Erythroblast (primary cell): Measurements from ENCODE around the gene VKORC1L1.
A peak's percentile ranks its signal among the peaks of the same experiment; 100 is the strongest.
"Not testable (repeated sequence)": the region's sequence is repeated elsewhere in the genome, so short reads cannot be mapped to it uniquely, and the experiment has no call there.

ENCODE experiments used
- DNase-seq, 2 experiments: peaks; one replicate each; lab custom pipeline; 2025; lab: John Stamatoyannopoulos, UW
- GATA1 ChIP-seq: IDR thresholded peaks from 2 replicates; pipeline ENCODE4 v1.6.1; 2011; ENCODE audit warnings: low read depth, mild to moderate bottlenecking, control low read depth, low read length, moderate library complexity
- POLR2A ChIP-seq: IDR thresholded peaks from 2 replicates; pipeline ENCODE4 v1.6.1; 2011; ENCODE audit warnings: mild to moderate bottlenecking, low read length

VKORC1L1 gene

GRCh38 chr7:65912237-65912636, 39.4 kb downstream of the VKORC1L1 start:
- TF ChIP-seq GATA1 = no peak
- TF ChIP-seq POLR2A = no peak
- DNase-seq = no peak

GRCh38 chr7:65915921-65916657, 43.2 kb downstream of the VKORC1L1 start:
- no peak for TF ChIP-seq GATA1
- TF ChIP-seq POLR2A = no peak
- no peak for DNase-seq

- TF ChIP-seq GATA1 = no peak
- TF ChIP-seq POLR2A = no peak
- peak; percentile 21 to 23 for DNase-seq
Observed at GRCh38 chr7:65923316-65923715, 50.4 kb downstream of the VKORC1L1 start.

GRCh38 chr7:65924193-65924592, 51.3 kb downstream of the VKORC1L1 start:
- no peak for TF ChIP-seq GATA1
- TF ChIP-seq POLR2A = no peak
- no peak for DNase-seq

- no peak for TF ChIP-seq POLR2A
- no peak for TF ChIP-seq GATA1
- no peak for DNase-seq
Observed at GRCh38 chr7:65925040-65925439, 52.2 kb downstream of the VKORC1L1 start.

- no peak for TF ChIP-seq GATA1
- no peak for TF ChIP-seq POLR2A
- DNase-seq = no peak
Observed at GRCh38 chr7:65926588-65926987, 53.7 kb downstream of the VKORC1L1 start.

- peak; percentile 94 to 99 for DNase-seq
- TF ChIP-seq GATA1 = no peak
- peak; percentile 76 for TF ChIP-seq POLR2A
Observed at GRCh38 chr7:65927489-65928448, 54.9 kb downstream of the VKORC1L1 start.

- no peak for DNase-seq
- TF ChIP-seq POLR2A = no peak
- no peak for TF ChIP-seq GATA1
Observed at GRCh38 chr7:65931685-65932084, 58.8 kb downstream of the VKORC1L1 start.

- DNase-seq = no peak
- TF ChIP-seq POLR2A (no peak), GATA1 (no peak)
Observed at GRCh38 chr7:65937296-65937695, 64.4 kb downstream of the VKORC1L1 start.

- no peak for TF ChIP-seq POLR2A
- no peak for TF ChIP-seq GATA1
- DNase-seq = no peak
Observed at GRCh38 chr7:65938336-65938895, 65.5 kb downstream of the VKORC1L1 start.

GRCh38 chr7:65945787-65946186, 72.9 kb downstream of the VKORC1L1 start:
- not testable (repeated sequence) for DNase-seq

- DNase-seq = no peak
Observed at GRCh38 chr7:65946904-65947303, 74.0 kb downstream of the VKORC1L1 start.

GRCh38 chr7:65951837-65952578, 79.1 kb downstream of the VKORC1L1 start:
- TF ChIP-seq GATA1 (no peak), POLR2A (no peak)
- DNase-seq = peak; percentile 41 to 43

More at GRCh38 chr7:65946904-65947303, 74.0 kb downstream of the VKORC1L1 start:
- TF ChIP-seq POLR2A (no peak), GATA1 (no peak)
